GM18858 (cell line): ENCODE data around the gene RASSF8.

Experiments used
- ATAC-seq: cut with Tn5 transposase; IDR thresholded peaks from one replicate; pipeline ENCODE4 v1.9.1; 2021; ENCODE audit not compliant: unreplicated experiment

RASSF8 gene

GRCh38 chr12:26123482-26123980 lies 165.0 kb downstream of the RASSF8 start:
- no peak for ATAC-seq

- ATAC-seq, result no peak
These were observed 166.2 kb downstream of the RASSF8 start, which contains the start of gene BHLHE41 for GRCh38 chr12:26124446-26125399. BHLHE41 (minus strand) TSS chr12:26125037; CDS start chr12:26124779, 258 bp downstream.

- no peak for ATAC-seq
These were observed 167.2 kb downstream of the RASSF8 start for GRCh38 chr12:26125400-26126339.

GRCh38 chr12:26126340-26127284 lies 168.1 kb downstream of the RASSF8 start:
- ATAC-seq, result no peak

- no peak for ATAC-seq
These were observed 168.9 kb downstream of the RASSF8 start for GRCh38 chr12:26127404-26127803.

GRCh38 chr12:26128168-26128567 lies 169.7 kb downstream of the RASSF8 start:
- ATAC-seq, result no peak
